NCI-H748 (cell line): ENCODE results near the gene MAPKAP1.

ENCODE experiments used
- DNase-seq: peaks from one replicate; lab custom pipeline; 2025; ENCODE audit not compliant: unreplicated experiment; lab: John Stamatoyannopoulos, UW

Gene MAPKAP1

DNA sequence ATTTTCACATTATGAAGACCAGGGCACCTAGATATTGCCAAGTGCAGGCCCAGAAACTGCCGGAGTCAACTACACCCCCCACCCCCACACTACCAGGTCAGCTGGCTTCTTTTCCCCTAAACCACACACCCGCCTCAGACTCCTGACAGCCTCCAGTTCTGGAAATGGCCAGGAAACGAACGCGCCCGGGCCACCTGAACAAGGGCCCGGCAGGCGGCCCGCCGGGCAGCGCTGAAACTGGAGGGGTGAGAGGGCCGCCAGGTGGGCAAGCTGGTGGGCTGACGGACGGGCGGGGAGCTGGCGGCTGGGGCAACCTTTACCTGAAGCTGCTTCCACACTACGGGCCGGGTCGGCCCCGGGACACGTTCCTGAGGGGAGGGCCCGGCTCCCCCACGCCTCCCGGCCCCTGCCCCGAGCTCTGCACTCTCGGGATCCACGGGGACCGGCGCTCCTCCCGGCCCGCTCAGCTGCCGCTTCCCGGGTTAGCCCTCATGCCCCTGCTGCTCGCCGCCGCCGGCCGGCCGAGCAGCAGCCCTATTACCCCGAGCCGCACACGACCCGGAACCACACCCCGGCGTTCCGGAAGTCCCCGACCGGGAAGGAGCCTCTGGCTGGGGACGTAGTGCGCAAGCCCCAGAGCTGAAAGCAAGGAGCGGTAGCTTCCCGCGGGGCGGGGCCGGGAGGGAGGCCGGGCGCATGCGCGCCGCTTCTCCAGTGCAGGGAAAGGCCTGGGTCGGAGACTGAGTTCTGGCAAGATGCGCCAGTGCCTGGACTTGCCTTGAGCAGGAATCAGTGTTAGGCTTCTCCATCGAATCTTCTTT lies at the start of gene MAPKAP1:
TSS of gene MAPKAP1 (minus strand) at position 558 of the 821 bp plus-strand sequence. CDS start 34,634 bp downstream, outside the sequence.
- DNase-seq = peak; percentile 98

DNA sequence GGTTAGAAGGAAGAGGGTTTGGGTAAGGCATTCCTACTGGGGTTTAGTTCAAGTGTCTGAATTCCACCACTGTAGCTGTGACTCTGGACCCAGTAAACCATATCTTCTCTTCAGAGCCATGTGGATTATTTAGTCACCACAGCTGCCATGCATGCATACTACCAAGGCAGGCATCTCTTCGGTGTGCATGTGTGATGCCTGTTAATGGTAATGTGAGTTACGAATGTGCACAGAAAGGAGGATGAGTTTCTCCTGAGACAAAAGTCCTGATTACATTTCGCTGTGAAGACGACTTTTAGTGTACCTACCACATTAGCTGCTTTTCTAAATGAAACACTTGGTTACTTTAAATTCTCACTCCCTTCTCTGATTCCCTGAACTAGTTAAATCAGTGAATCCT lies 49.5 kb upstream of the MAPKAP1 start:
- DNase-seq = no peak

DNA sequence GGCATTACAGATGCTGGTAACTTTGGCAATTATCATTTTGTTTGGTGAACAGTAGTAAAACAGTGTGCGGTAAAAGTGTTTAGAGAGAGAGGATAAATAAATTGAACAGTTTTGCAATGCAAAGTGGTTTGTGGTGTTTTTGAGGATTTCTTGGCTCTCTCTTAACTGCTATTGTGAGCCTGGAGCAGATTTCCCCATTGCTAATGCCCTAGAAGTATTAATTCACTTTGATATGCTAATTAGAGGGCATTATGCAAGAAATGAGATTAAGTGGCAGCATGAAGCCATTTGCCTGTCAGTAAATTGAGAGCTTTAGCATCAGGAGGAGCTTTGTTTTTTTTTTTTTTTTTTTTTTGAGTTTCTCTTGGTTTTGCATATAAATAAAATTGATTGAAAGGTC lies 48.3 kb upstream of the MAPKAP1 start:
- DNase-seq = no peak

DNA sequence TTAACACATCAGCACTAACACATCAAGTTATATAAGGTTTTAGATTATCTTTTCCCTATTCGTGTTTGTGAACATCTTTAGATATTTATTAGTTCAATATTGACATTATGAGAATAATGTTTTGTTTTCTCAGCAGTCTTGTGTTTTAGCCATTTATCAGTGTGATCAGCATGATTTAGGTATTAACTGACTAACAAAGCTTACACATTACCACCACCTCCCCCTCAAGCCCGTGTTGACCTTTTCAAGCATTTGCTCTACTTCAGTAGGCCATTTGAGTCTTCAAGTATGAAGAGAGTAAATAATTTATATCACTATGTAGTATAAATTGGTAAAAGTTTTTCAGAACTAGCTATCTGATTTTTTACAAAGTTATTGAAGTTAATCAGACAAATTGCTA lies 47.1 kb upstream of the MAPKAP1 start:
- no peak for DNase-seq

DNA sequence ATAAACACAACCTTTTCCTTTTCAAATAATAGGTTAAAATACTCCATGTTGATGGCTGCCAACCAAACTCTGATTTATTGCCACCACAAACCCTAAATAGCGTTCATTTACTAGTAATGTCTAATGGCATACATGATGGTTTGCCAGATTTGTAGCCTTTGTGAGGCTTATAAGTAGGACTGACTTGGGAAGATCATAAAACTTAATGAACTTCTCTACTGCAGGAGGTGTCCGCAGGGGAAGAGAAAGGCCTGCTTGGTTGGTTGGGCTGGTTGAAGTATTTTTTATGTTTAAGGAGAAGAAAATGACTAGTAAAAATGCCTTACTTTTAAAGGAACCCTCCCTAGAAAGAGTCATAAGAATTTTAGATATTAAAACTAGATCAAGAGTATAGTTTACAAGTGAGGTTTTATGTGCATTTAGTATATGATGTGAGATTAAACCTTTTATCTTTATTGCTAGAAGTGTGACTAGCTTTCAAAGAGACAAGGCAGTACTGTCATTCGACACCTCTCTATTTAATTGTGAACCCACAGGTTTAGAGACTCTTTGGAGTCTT lies 45.1 kb upstream of the MAPKAP1 start:
- peak; percentile 35 for DNase-seq

DNA sequence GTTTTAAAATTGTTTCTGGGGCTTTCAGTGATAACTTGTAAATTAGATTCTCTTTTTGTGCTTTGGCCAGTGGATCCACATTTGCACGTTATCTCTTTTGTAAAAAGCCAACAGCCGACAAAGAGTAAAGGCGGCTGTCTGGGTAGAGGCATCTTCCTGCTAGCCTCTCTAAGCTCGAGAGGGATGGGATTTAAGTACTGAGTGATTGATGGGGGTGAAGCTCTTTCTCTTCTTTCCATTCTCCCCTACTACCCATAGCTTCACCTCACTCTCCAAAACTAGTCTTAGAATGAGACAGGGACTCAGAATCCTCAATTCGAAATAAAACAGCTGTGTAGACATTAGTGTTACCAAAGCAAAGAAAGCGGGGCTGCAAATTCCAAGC lies 43.6 kb upstream of the MAPKAP1 start:
- DNase-seq = no peak

DNA sequence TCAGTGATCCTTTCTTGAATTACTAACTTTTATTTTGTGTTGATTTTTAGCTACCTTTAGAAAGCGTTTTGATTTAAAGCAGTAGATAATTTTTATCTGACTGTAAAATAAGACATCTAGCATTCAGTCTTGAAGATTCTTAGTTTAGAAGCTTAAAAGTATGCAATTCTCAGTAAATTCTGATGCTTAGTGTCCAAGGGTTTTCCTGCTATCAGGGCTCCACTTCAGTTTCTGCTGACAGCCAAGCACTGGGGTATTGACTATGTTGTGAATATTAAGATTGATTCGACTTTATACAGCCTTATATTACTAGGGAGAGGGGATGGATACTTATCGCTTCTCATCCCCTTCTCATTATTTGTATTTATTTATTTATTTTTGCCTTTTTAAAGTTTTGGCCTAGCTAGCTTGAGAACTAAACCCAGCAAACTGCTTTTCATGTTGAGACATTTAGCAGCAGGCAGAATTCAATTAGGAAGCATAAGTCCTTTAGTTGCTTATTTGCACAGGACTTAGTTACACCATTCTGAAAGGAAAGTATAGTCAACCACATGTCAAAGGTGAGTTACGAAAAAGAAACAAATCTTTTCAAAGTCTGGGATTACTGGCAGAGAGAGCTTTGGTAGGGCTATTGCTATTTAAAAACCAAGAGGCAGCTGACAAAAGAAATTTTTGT lies 43.1 kb upstream of the MAPKAP1 start:
- DNase-seq = peak; percentile 28

DNA sequence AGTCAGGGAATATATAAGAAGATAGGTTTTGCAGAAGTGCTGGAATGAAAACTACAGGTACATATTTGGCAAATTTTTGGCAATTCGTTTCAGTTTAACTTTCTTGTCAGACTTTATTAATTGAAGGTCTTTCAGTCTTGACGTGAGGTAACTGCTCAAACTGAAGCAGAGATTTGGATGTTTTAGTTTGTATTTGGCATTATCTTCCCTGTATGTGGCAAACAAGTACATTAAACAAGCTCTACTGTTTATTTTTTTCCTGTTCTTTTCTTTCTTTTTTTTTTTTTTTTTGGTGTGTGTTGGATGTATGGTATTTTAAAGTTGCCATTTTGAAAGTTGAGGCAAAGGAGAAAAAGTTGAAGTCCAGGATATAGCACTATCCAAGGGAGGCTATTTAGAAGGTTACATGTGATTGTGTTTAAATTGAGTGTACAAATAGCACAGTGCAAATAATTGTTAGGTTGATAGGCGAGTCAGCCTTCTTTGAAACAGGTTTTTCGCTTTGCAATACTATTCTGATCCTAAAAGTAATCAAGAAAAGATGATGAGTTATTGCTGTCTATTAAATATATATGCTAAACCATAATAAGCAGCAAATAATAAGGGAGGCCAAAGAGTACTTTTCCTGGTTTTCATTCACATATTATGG lies 42.4 kb upstream of the MAPKAP1 start:
- DNase-seq = peak; percentile 18

DNA sequence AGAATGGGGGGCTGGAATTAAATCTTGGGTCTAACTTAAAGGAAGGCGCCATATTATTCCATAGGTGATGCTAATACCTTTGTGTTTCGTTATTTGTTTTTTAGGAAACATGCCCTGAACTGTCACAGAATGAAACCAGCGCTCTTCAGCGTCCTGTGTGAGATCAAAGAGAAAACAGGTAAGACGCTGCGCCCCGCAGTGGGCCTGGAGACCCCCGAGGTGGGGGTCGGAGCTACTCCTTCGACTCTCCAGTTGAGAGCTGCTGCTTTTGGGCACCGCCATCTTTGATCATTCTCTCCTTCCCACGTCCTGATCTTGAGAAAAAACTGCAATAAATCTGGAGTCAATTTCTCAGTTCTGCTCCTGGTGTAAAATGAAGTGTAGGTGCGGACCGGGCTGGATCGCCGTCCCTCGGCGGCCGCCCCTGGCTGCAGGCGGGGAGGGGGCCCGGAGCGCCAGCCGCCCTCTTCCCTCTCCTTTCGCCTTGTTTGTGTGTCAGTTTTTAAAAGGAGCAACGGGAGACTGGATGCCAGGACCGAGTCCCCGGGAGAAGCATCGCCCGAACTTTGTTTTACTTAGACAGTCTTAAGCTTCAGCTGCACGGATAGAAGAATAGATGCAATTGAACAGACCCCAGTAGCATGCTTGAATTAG lies 41.6 kb upstream of the MAPKAP1 start:
- peak; percentile 42 for DNase-seq

DNA sequence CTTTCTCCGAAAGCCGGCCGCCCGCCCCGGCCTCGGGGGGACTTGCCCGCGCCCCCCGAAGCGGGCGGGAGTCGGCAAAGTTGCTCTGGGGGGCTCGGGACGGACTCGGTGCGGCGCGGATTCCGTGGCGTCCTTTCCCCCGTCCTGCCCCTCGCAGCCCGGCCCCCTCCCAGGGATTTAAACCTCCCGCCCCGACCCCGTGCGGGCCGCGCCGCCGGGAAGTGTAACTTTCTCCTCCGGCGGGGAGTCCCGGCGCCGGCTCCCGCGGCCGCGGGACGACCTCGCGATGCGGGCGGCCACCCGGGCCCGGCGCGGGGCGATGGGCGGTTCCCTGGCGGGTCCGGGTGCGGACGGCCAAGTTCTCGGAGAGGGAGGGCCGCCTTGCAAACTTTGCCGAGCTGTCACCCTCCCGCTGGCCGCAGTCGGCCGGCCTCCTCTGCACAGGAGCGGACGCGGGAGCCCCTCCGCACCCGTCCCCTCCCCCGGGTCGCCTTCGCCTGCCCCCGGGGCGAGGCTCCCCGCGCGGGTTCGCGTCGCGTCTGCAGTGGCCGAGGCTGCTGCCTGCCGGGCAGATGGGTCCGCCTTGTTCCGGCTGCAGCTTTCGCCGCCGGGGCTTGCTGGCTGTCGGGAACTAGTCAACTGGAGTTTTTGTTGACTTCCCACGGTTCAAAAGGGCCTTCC lies 40.9 kb upstream of the MAPKAP1 start:
- DNase-seq = peak; percentile 47

DNA sequence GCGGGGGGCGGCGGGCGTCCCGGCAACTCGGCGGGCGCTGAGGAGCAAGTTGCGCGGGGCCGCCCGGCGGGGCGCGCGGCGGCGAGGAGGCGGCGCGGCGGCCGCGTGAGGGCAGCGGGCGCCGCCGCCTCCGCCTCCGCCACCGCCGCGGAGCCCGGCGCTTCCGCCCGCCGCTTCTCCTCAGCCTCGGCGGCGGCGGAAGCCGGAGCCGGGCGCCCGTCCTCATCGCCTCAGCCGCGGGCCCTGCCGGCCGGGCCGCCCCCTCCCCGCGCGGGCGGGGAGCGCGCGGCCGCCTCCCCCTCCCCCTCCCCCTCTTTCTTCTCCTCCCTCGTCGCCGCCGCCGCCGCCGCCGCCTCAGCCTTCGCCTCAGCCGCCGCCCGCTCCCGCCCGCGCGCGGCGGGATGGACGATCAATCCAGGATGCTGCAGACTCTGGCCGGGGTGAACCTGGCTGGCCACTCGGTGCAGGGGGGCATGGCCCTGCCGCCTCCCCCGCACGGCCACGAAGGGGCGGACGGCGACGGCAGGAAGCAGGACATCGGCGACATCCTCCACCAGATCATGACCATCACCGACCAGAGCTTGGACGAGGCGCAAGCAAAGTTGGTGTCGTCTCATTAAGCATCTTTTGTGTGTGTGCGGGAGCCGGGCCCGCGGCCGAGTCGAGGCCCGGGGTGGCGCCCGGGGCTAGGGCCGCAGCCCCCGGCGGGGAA lies 40.2 kb upstream of the MAPKAP1 start, which contains the start of gene PBX3:
TSS of gene PBX3 (plus strand) at position 321 of the 712 bp plus-strand sequence.
- DNase-seq = peak; percentile 70

DNA sequence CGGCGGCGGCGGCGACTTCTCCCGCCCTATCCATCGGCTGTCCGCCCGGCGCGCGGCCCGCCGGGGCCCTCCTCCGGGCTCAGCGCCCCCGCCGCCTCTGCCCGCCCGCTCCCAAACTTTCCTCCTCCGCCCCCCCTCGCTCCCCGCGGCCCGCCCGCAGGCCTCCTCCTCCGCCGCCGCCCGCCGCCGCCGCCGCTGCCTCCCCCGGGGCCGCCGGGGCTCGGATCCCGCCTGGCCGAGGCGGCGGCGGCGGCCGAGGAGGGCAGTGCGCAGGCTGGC lies 39.7 kb upstream of the MAPKAP1 start:
- DNase-seq = no peak

DNA sequence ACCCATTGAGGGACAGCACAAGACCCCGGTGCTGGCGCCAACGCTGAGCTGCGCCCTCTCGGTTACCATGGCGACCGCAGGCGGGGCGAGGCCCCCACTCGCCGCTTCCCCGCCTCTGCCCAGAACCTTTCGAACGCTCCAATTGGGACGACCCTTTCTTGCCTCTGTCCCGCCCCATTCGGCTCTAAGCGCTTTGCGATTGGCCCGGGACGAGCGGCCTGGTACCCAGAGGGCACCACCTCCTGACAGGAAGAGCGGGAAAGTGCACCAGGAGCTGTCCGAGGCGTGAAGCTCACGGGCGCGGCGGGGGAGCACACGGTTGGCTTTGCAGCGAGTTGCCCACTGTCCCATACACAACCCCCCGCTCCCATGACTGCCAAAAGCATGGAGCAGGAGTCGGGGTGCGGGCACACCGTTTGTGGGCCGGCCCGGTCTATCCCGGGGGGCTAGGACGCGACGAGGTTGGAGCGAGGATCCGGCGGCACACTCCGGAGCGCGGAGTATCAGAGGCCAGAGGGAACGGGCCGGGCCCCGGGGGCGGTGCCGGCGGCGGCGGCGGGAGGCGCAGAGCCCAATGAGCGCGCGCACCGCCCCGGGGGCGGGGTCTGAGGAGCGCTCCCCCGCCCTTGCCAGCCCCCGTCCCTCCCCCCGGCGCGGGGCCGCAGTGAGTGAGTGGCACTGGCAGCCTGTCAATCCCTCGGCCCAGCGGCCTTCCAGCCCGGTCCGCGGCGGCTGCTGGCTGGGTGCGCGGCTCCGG lies 39.2 kb upstream of the MAPKAP1 start:
- peak; percentile 99 for DNase-seq

DNA sequence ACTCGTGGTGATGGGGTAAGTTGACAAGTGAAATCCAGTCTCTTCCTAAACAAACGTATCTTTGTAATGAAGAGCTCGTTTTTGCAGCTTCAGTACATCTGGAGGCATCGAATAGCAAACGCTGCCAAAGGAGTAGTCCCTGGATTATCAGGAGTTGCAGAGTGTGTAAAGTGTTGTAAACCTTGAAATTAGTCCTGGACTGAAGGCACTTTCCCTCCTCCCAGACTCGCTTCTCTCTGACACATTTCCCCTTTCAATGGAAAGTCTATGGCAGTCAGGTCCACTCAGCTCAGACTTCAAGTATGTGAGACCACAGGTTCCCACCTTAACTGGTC lies 38.6 kb upstream of the MAPKAP1 start:
- no peak for DNase-seq

DNA sequence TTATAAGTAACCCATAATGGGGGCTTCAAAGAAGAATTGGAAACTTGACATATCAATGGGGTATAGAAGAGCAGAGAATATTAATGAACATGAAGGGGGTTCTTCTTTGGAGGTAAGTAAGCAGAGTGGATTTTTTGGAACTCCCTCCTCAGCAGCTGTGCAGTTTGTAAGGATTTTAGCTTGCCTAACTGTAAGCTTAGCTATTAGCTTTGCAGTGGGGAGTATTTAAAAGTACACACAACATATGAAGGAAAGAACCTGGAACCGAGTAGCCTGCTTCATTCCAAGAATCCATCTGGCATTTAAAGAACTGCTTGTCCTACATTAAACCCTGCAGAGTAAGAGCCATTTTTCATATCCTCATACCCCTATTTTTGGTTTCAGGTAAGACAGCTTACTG lies 38.0 kb upstream of the MAPKAP1 start:
- no peak for DNase-seq

DNA sequence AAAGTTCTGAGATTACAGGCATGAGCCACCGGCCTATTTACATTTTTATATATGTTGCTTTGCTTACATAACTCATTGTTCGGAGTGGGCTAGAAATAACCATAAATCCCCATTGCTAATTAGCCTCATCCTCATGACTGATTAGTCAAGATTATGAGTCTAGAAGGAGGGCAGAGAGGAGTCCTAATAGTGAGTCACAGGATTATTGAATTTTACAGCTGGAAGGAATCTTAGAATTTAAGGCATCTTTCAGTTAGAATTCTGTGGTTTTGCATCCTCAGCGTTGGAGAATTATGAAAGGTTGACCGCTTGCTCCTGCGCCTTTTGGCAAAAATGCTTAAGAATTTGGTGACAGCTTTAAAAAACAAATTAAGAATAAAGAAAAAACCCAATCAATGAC lies 37.6 kb upstream of the MAPKAP1 start:
- no peak for DNase-seq

DNA sequence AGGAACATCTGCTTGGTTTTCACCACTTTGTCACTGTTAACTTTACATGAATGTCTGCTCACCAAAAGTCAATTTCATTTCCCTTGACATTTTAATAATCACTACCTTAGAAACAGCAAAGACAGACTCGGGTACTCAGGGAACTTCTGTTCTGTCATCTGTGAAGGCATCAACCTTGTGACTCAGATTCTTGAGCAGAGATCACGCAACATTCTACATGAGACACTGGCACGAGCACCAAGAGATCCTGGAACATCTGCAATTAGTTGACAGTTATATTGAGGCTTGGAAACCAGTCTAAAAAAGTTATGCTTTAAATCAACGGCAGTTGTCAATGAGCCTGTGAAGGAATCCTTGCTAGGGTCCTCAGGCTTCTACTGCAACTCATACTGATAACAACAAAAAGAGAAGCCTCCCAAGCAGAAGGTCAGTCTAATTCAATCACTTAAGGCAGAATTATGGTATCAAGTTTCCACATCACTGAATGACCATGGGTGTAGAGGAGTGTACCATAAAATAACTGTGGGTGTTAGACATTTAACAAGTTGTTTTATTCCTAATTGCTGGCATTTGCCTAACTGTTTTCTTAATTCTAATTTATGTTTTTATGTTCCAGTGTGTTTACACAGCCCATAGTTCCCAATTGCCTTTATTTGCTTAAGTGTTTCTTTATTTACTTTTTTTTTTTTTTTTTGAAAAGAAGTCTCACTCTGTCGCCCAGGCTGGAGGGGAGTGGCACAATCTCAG lies 36.8 kb upstream of the MAPKAP1 start:
- peak; percentile 84 for DNase-seq

DNA sequence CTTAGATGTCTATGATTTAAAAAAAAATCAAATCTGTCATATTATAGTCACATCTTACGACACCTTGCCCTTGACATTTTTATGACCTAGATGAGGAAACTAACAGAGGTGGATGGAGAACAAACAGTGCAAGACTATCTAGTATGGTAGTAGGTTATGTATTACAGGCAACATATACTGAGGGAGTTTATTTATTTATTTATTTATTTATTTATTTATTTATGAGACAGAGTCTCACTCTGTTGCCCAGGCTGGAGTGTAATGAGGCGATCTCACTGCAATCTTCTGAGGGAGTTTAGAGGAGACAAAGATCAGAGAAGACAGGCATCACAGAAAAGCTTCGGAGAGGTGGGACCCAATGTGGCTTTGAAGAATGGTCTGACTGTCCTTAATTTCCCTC lies 35.6 kb upstream of the MAPKAP1 start:
- DNase-seq = no peak

DNA sequence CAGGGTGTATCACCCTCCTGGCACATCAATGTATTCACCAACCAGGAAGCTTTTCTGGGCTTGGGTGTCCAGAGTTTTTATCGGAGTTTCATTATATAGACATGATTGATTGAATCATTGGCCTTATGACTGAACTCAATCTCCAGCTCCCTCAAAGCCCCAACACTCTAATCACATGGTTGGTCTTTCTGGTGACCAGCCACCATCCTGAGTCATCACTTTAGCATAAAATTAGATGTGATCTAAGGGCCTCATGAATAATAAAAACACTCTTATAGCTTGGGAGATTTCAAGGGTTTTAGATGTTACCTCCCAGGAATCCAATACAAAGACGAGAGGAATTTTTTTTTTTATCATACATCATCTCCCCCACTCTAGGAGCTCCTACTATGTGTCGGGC lies 32.4 kb upstream of the MAPKAP1 start:
- no peak for DNase-seq
